Panc1 (cell line): ENCODE measurements around the gene MMP17. TPM values are rescaled to one million over a fixed set of nuclear protein-coding genes. Genes with fewer than 3 reads are reported as not detected.

ENCODE experiments used
- ATAC-seq: fragments of 200-7000 bp; cut with Tn5 transposase; 2 replicates; pipeline ENCODE4 v1.9.1; 2020; ENCODE audit warnings: mild to moderate bottlenecking, moderate library complexity
- BruUV-seq: library from RNA; stranded (reverse); fragments of 400-500 nt; replicated peaks from 2 replicates; lab custom pipeline; 2021; lab: Mats Ljungman, UMichigan
- CTCF ChIA-PET: fragments of 300-600 bp; sonication (Branson Sonifier 250); formaldehyde crosslinking; loops from one replicate; lab custom pipeline; 2022; ENCODE audit warnings: antibody characterized with exemption; lab: Charles Lee
- POLR2A ChIA-PET: fragments of 300-600 bp; sonication (Branson Sonifier 250); formaldehyde crosslinking; loops from one replicate; lab custom pipeline; 2022; ENCODE audit warnings: antibody characterized with exemption; lab: Charles Lee
- DNase-seq: peaks from one replicate; pipeline ENCODE4 v3.0.0-alpha.2; 2010; ENCODE audit warnings: low read depth, low spot score
- H3K27ac ChIP-seq: 2 replicates; pipeline ENCODE4 v1.5.1; 2011; ENCODE audit warnings: mild to moderate bottlenecking, low read length, inconsistent platforms
- H3K27me3 ChIP-seq: fragments of 200-500 bp; sonication (Bioruptor generic); 2 replicates; pipeline ENCODE4 v1.6.0; 2014; ENCODE audit warnings: low read length, inconsistent platforms; ENCODE audit not compliant: control insufficient read depth, insufficient read depth
- H3K36me3 ChIP-seq: fragments of 200-500 bp; sonication (Bioruptor generic); 2 replicates; pipeline ENCODE4 v1.5.1; 2014; ENCODE audit warnings: inconsistent platforms, mild to moderate bottlenecking, low read length, moderate library complexity; ENCODE audit not compliant: control insufficient read depth, insufficient read depth
- H3K4me1 ChIP-seq: 2 replicates; pipeline ENCODE4 v1.5.1; 2011; ENCODE audit warnings: inconsistent platforms, mild to moderate bottlenecking, low read length, moderate library complexity; ENCODE audit not compliant: control insufficient read depth, insufficient read depth
- H3K4me3 ChIP-seq, 2 experiments: 2 replicates each; pipeline ENCODE4 v1.5.1; 2011 to 2012; ENCODE audit warnings: low read depth in 2 of 2, low read length in 2 of 2, mild to moderate bottlenecking in 2 of 2, inconsistent platforms in 1 of 2, moderate library complexity in 1 of 2
- H3K9me3 ChIP-seq: fragments of 200-500 bp; sonication (Bioruptor generic); 2 replicates; pipeline ENCODE4 v1.5.1; 2014; ENCODE audit warnings: low read depth, mild to moderate bottlenecking, inconsistent platforms, low read length, moderate library complexity; ENCODE audit not compliant: control insufficient read depth, insufficient read depth
- POLR2AphosphoS5 ChIP-seq: IDR thresholded peaks from 2 replicates; pipeline ENCODE4 v1.6.1; 2012; ENCODE audit warnings: mild to moderate bottlenecking, low read depth, low read length, moderate library complexity
- SIN3A ChIP-seq: IDR thresholded peaks from 2 replicates; pipeline ENCODE4 v1.6.1; 2012; ENCODE audit warnings: low read depth, mild to moderate bottlenecking, low read length, moderate library complexity, borderline replicate concordance; ENCODE audit not compliant: insufficient read depth
- TCF7L2 ChIP-seq: IDR thresholded peaks from 2 replicates; pipeline ENCODE4 v1.6.1; 2011; ENCODE audit warnings: mild to moderate bottlenecking, low read depth, low read length, inconsistent platforms
- in situ Hi-C: cut with HindIII; loops from 2 replicates; pipeline ENCODE4 v1.10.0; 2016; ENCODE audit warnings: low sequenced_read_pairs, low pct_unique_long_range_greater_than_20kb
- intact Hi-C: fragments of 100-400 bp; cut with micrococcal nuclease; formaldehyde crosslinking; loops from one replicate; pipeline ENCODE4 v1.10.0; 2022; ENCODE audit not compliant: unreplicated experiment
- total RNA-seq: library from RNA; stranded (reverse); gene quantifications from one replicate; pipeline ENCODE4 v1.2.1, GENCODE V29; 2021; ENCODE audit not compliant: unreplicated experiment
- TF ChIP-seq, protein P1 (sequence below): fragments of 450-650 bp; IDR thresholded peaks from 2 replicates; pipeline ENCODE4 v1.5.1; 2017; ENCODE audit warnings: mild to moderate bottlenecking
- TF ChIP-seq, protein P2 (sequence below), 2 experiments: IDR thresholded peaks; 2 replicates each; pipeline ENCODE4 v1.6.1; 2011 to 2012; ENCODE audit warnings: low read depth in 2 of 2, control low read depth in 1 of 2, low read length in 1 of 2, mild to moderate bottlenecking in 1 of 2, moderate library complexity in 1 of 2; ENCODE audit not compliant: insufficient read depth in 1 of 2

MMP17 gene
- total RNA-seq, 1 experiment from 2014 or later, result 30.0 TPM

DNA sequence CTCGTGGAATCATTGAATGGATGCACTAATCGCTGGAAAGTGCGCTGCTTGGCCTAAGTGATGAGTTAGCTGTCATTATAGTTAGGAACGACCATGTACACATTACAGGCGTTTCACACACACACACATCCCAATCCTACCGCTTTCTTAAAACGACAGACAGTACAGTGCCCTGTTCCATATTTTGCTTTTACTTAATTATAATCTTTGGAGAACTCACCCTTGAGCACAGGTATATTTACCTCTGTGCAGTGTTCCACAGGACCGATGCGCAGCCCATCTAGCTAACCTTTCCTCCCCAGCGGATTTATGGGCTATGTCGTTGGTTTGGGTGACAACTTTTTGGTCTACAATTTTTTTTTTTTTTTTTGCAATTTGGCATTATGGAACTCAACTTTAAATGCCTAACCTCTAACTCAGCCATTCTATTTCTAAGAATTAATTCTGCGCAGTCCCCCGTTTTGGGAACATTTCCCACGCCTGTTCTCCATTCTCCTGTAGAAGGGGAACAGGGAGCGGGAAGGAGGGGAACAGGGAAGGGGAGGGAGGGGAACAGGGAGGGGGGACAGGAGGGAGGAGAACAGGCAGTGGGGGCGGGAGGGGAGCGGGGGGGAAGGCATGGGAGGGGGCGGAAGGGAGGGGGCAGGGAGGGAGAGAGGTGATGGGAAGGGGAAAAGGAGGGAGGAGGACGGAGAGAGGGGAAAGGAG lies 65.6 kb downstream of the MMP17 start:
- Histone ChIP-seq H3K4me3 (peak overlapping the region in 1 of 2 experiments; percentile 25; a peak in 2 of 4 replicates), H3K27ac (peak overlapping the region; percentile 2; the same call in 1 of the 2 replicates), H3K4me1 (0 out of 2 replicates have a peak, but pooled peaks cover 4% of the 10 kb centered on the region), H3K9me3 (no peaks in the 10 kb centered on the region), H3K36me3 (no peaks in the 10 kb centered on the region), H3K27me3 (no peaks in the 10 kb centered on the region)
- POLR2A ChIA-PET, result no interaction called here
- CTCF ChIA-PET, result no interaction called here
- in situ Hi-C loops (no loop called here), intact Hi-C loops (no loop called here)
- BruUV-seq, result no TSS peak
- DNase-seq (no peak), ATAC-seq (peak; percentile 1)
- TF ChIP-seq TCF7L2 (no peak), SIN3A (no peak), POLR2AphosphoS5 (no peak)
- TF ChIP-seq, protein P1, sequence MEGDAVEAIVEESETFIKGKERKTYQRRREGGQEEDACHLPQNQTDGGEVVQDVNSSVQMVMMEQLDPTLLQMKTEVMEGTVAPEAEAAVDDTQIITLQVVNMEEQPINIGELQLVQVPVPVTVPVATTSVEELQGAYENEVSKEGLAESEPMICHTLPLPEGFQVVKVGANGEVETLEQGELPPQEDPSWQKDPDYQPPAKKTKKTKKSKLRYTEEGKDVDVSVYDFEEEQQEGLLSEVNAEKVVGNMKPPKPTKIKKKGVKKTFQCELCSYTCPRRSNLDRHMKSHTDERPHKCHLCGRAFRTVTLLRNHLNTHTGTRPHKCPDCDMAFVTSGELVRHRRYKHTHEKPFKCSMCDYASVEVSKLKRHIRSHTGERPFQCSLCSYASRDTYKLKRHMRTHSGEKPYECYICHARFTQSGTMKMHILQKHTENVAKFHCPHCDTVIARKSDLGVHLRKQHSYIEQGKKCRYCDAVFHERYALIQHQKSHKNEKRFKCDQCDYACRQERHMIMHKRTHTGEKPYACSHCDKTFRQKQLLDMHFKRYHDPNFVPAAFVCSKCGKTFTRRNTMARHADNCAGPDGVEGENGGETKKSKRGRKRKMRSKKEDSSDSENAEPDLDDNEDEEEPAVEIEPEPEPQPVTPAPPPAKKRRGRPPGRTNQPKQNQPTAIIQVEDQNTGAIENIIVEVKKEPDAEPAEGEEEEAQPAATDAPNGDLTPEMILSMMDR, result no peak
- TF ChIP-seq, protein P2, sequence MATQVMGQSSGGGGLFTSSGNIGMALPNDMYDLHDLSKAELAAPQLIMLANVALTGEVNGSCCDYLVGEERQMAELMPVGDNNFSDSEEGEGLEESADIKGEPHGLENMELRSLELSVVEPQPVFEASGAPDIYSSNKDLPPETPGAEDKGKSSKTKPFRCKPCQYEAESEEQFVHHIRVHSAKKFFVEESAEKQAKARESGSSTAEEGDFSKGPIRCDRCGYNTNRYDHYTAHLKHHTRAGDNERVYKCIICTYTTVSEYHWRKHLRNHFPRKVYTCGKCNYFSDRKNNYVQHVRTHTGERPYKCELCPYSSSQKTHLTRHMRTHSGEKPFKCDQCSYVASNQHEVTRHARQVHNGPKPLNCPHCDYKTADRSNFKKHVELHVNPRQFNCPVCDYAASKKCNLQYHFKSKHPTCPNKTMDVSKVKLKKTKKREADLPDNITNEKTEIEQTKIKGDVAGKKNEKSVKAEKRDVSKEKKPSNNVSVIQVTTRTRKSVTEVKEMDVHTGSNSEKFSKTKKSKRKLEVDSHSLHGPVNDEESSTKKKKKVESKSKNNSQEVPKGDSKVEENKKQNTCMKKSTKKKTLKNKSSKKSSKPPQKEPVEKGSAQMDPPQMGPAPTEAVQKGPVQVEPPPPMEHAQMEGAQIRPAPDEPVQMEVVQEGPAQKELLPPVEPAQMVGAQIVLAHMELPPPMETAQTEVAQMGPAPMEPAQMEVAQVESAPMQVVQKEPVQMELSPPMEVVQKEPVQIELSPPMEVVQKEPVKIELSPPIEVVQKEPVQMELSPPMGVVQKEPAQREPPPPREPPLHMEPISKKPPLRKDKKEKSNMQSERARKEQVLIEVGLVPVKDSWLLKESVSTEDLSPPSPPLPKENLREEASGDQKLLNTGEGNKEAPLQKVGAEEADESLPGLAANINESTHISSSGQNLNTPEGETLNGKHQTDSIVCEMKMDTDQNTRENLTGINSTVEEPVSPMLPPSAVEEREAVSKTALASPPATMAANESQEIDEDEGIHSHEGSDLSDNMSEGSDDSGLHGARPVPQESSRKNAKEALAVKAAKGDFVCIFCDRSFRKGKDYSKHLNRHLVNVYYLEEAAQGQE (IDR thresholded peaks at IDR 0.05; ENCODE audit: insufficient read depth in 1 of 2, low read depth in 2 of 2, low read length in 1 of 2), result no peak

DNA sequence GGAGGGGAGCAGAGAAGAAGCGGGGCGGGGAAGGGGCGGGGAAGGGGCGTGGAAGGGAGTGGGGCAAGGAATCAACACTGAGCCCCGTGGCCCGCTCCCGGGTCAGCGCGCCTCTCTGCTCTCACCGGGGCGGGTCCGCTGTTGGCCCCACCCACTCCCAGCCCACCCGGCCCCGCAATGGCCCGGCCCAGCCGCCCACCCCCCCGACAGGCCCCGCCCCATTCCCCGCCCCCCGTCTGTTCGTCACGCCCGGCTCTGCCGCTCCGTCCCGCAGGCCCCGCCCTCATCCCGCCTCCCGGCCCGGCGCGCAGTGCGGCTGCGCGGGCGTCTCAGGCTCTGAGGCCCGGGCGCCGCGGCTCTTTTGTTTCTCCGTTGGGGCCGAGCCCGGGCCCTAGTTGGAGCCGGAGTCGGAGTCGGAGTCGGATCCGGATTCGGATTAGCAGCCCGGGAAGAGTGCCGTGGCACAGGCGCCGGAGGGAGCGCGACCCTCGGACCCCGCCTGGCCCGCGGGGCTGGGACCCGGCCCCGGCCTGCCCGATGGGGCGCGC lies 66.2 kb downstream of the MMP17 start, which contains the start of gene ULK1:
ULK1 (plus strand) TSS at position 310 of the 548 bp plus-strand sequence. CDS start 380 bp downstream, outside the sequence.
- no peak for DNase-seq
- POLR2A ChIA-PET, result no interaction called here
- no peaks in the 10 kb centered on the region for H3K9me3 ChIP-seq
- 0 out of 2 replicates have a peak, but pooled peaks cover 4% of the 10 kb centered on the region for H3K4me1 ChIP-seq
- in situ Hi-C loops, result no loop called here
- H3K27me3 ChIP-seq, result no peaks in the 10 kb centered on the region
- TF ChIP-seq, protein P1, result no peak
- TF ChIP-seq SIN3A (peak; percentile 73; the same call in 1 of the 2 replicates), TCF7L2 (no peak), POLR2AphosphoS5 (peak; percentile 90)
- TF ChIP-seq, protein P2 (IDR thresholded peaks at IDR 0.05; ENCODE audit: insufficient read depth in 1 of 2, low read depth in 2 of 2, low read length in 1 of 2), result no peak
- peak; percentile 91 for ATAC-seq
- H3K36me3 ChIP-seq, result no peaks in the 10 kb centered on the region
- no TSS peak for BruUV-seq
- CTCF ChIA-PET, result no interaction called here
- peak within 1 kb of the TSS; percentile 73 for H3K27ac ChIP-seq
- intact Hi-C loops, result no loop called here
- H3K4me3 ChIP-seq, result peak within 1 kb of the TSS; percentile 70 to 82
